Psoas muscle (tissue), 8 donors: ENCODE data around the gene XXYLT1. TPM values are rescaled to one million over a fixed set of nuclear protein-coding genes. Genes with fewer than 3 reads are reported as not detected.

ENCODE experiments used
- ATAC-seq, 4 donors: fragments of 200-7000 bp; cut with Tn5 transposase; one replicate each; pipeline ENCODE4 v1.9.1; 2020; ENCODE audit warnings: moderate library complexity in 3 of 4, mild to moderate bottlenecking in 2 of 4
- DNase-seq, 2 donors: peaks; one replicate each; pipeline ENCODE4 v3.0.0-alpha.2; 2020
- H3K27ac ChIP-seq: fragments of 200-600 bp; one replicate; pipeline ENCODE4 v1.8.0; 2022
- H3K27me3 ChIP-seq, 3 donors: fragments of 200-600 bp in 1 of 3; one replicate each; pipeline versions ENCODE4 v1.6.1 to v1.8.0; 2013 to 2022; ENCODE audit warnings: low read length in 2 of 3, mild to moderate bottlenecking in 2 of 3, moderate library complexity in 1 of 3; ENCODE audit not compliant: insufficient read depth in 3 of 3
- H3K36me3 ChIP-seq, 2 donors: fragments of 200-600 bp in 1 of 2; one replicate each; pipeline versions ENCODE4 v1.6.1 to v1.8.0; 2013 to 2022; ENCODE audit warnings: low read depth in 1 of 2, mild to moderate bottlenecking in 1 of 2, moderate library complexity in 1 of 2; ENCODE audit not compliant: insufficient read depth in 1 of 2
- H3K4me1 ChIP-seq: fragments of 200-600 bp; one replicate; pipeline ENCODE4 v1.8.0; 2022
- H3K4me3 ChIP-seq: fragments of 200-600 bp; one replicate; pipeline ENCODE4 v1.8.0; 2022; ENCODE audit warnings: mild to moderate bottlenecking
- H3K9me3 ChIP-seq: fragments of 200-600 bp; one replicate; pipeline ENCODE4 v1.8.0; 2022
- CTCF ChIP-seq: fragments of 200-600 bp; IDR thresholded peaks from one replicate; pipeline ENCODE4 v1.8.0; 2022; ENCODE audit warnings: antibody characterized with exemption
- WGBS, 3 donors: extraction: QIAGEN DNeasy Blood & Tissue Kit; methylation state at CpG; one replicate each; pipeline versions ENCODE4 v1.1.6 to v1.1.7; 2013; 5-methylcytosine and 5-hydroxymethylcytosine counted together
- intact Hi-C, 2 donors: fragments of 100-400 bp; cut with DNase I; formaldehyde crosslinking; loops; one replicate each; pipeline versions ENCODE4 v1.11.0 to v1.14.2; 2022
- polyA plus RNA-seq, 3 donors: library from polyadenylated mRNA; stranded (reverse); fragments of 200-250 nt; gene quantifications; one replicate each; pipeline ENCODE4 v1.2.3, GENCODE V29; 2013
- total RNA-seq, 4 donors: library from RNA; stranded (reverse); fragmentation: NEBNext Ultra II Directional in 2 of 4; extraction: Animal tissue kit (Norgen Biotek cat#: 25700) in 2 of 4; gene quantifications; one replicate each; pipeline versions ENCODE4 v1.2.1 to v1.2.4, GENCODE V29; 2021 to 2023
- donor health status: healthy with polysubstance abuse.
- donor health status: DM: no; HTN: no; CAD: no; lungs with moderate emphysema.
- donor health status: Bipolar disorder and iron deficiency.
- donor health status: healthy.
- donor health status: DM: yes; HTN: yes; CAD: no.
- donor health status: DM: no; HTN: no; CAD: no.
- donor health status: DM: no; HTN: no; CAD: no.
- donor health status: DM: yes; HTN: yes; CAD: no.

The XXYLT1 gene
- total and polyA plus RNA-seq, 7 donors = 0.86 to 3.5 (median 1.8) TPM

- Histone ChIP-seq H3K27me3 (no peaks in the 10 kb centered on the region), H3K9me3 (no peaks in the 10 kb centered on the region), H3K4me3 (no peak overlapping the region), H3K27ac (no peak overlapping the region), H3K36me3 (no peaks in the 10 kb centered on the region), H3K4me1 (no peaks in the 10 kb centered on the region)
- intact Hi-C loops = no loop called here
- DNase-seq (no peak), ATAC-seq (no peak)
- 77 to 93% (median 92%) methylated on average over 11 of the region's 11 CpGs for WGBS, 3 donors
- TF ChIP-seq CTCF = no peak
Measured at GRCh38 chr3:195023989-195024388, 247.0 kb downstream of the XXYLT1 start.

GRCh38 chr3:195023576-195023975 lies 247.4 kb downstream of the XXYLT1 start:
- Histone ChIP-seq H3K4me1 (no peaks in the 10 kb centered on the region), H3K36me3 (no peaks in the 10 kb centered on the region), H3K9me3 (no peaks in the 10 kb centered on the region), H3K4me3 (no peak overlapping the region), H3K27me3 (no peaks in the 10 kb centered on the region), H3K27ac (no peak overlapping the region)
- 38 to 42% (median 40%) methylated on average over 2 of the region's 2 CpGs for WGBS, 3 donors
- no peak for TF ChIP-seq CTCF
- intact Hi-C loops = no loop called here
- no peak for DNase-seq
- no peak for ATAC-seq

- no peak for DNase-seq
- H3K36me3 ChIP-seq = no peaks in the 10 kb centered on the region
- H3K27me3 ChIP-seq = no peaks in the 10 kb centered on the region
- no peak for ATAC-seq
- TF ChIP-seq CTCF = no peak
- H3K27ac ChIP-seq = no peak overlapping the region
- H3K4me3 ChIP-seq = no peak overlapping the region
- H3K9me3 ChIP-seq = no peaks in the 10 kb centered on the region
- WGBS, 3 donors = 85 to 89% (median 88%) methylated on average over 3 of the region's 3 CpGs
- intact Hi-C loops = no loop called here
- H3K4me1 ChIP-seq = no peaks in the 10 kb centered on the region
Measured at GRCh38 chr3:195021692-195022091, 249.3 kb downstream of the XXYLT1 start.

- 77 to 85% (median 81%) methylated on average over 1 of the region's 1 CpG for WGBS, 3 donors
- H3K27ac ChIP-seq = no peak overlapping the region
Measured at GRCh38 chr3:195020921-195021320, 250.0 kb downstream of the XXYLT1 start.

More at GRCh38 chr3:195020921-195021320, 250.0 kb downstream of the XXYLT1 start:
- no peak for ATAC-seq
- TF ChIP-seq CTCF = no peak
- H3K4me3 ChIP-seq = no peak overlapping the region
- no peaks in the 10 kb centered on the region for H3K4me1 ChIP-seq
- no peaks in the 10 kb centered on the region for H3K36me3 ChIP-seq
- H3K27me3 ChIP-seq = no peaks in the 10 kb centered on the region
- H3K9me3 ChIP-seq = no peaks in the 10 kb centered on the region
- intact Hi-C loops = no loop called here
- DNase-seq = no peak
